Germinal center (tissue), 1 donor: ENCODE data around the gene FDCSP.
"Not testable (repeated sequence)": the region's sequence is repeated elsewhere in the genome, so short reads cannot be mapped to it uniquely, and the experiment has no call there.

Source experiments
- DNase-seq: peaks from one replicate; pipeline ENCODE4 v3.0.0; 2012; ENCODE audit warnings: mixed read lengths, low spot score

The FDCSP gene

GRCh38 chr4:70225824-70226223 lies at the start of gene FDCSP:
TSS of gene FDCSP (plus strand) at chr4:70226124. CDS start at chr4:70231195, 5,071 bp downstream.
- no peak for DNase-seq

GRCh38 chr4:70177090-70177489 lies 48.8 kb upstream of the FDCSP start:
- DNase-seq: no peak

- DNase-seq: no peak
Measured at GRCh38 chr4:70178075-70178660, 47.8 kb upstream of the FDCSP start.

GRCh38 chr4:70179811-70180210 lies 46.1 kb upstream of the FDCSP start:
- DNase-seq: no peak

- no peak for DNase-seq
Measured at GRCh38 chr4:70181864-70182263, 44.1 kb upstream of the FDCSP start.

GRCh38 chr4:70182517-70183167 lies 43.3 kb upstream of the FDCSP start:
- DNase-seq: no peak

- DNase-seq: peak; percentile 7
Measured at GRCh38 chr4:70183168-70183939, 42.6 kb upstream of the FDCSP start.

- no peak for DNase-seq
Measured at GRCh38 chr4:70183940-70184246, 42.0 kb upstream of the FDCSP start.

- no peak for DNase-seq
Measured at GRCh38 chr4:70187216-70187615, 38.7 kb upstream of the FDCSP start.

GRCh38 chr4:70190579-70190978 lies 35.3 kb upstream of the FDCSP start:
- no peak for DNase-seq

- no peak for DNase-seq
Measured at GRCh38 chr4:70191647-70192046, 34.3 kb upstream of the FDCSP start.

GRCh38 chr4:70192895-70193294 lies 33.0 kb upstream of the FDCSP start:
- DNase-seq: no peak

- no peak for DNase-seq
Measured at GRCh38 chr4:70195425-70195824, 30.5 kb upstream of the FDCSP start, which contains the start of gene ODAM. TSS of gene ODAM (plus strand) at chr4:70195725. CDS start at chr4:70196544, 819 bp downstream.

GRCh38 chr4:70196857-70197256 lies 29.1 kb upstream of the FDCSP start:
- no peak for DNase-seq

- no peak for DNase-seq
Measured at GRCh38 chr4:70197842-70198241, 28.1 kb upstream of the FDCSP start.

- DNase-seq: no peak
Measured at GRCh38 chr4:70203601-70204000, 22.3 kb upstream of the FDCSP start.

- not testable (repeated sequence) for DNase-seq
Measured at GRCh38 chr4:70212752-70213151, 13.2 kb upstream of the FDCSP start.

- not testable (repeated sequence) for DNase-seq
Measured at GRCh38 chr4:70216109-70216508, 9.8 kb upstream of the FDCSP start.

- not testable (repeated sequence) for DNase-seq
Measured at GRCh38 chr4:70216550-70216949, 9.4 kb upstream of the FDCSP start.

- DNase-seq: not testable (repeated sequence)
Measured at GRCh38 chr4:70221389-70221788, 4.5 kb upstream of the FDCSP start.

- not testable (repeated sequence) for DNase-seq
Measured at GRCh38 chr4:70221818-70222217, 4.1 kb upstream of the FDCSP start.

GRCh38 chr4:70236125-70236524 lies 10.2 kb downstream of the FDCSP start:
- DNase-seq: no peak
